Panc1 (cell line): Measurements from ENCODE around the gene RNF20. TPM values are rescaled to one million over a fixed set of nuclear protein-coding genes. Genes with fewer than 3 reads are reported as not detected.
A peak's percentile ranks its signal among the peaks of the same experiment; 100 is the strongest.
"Not testable (repeated sequence)": the region's sequence is repeated elsewhere in the genome, so short reads cannot be mapped to it uniquely, and the experiment has no call there.

ENCODE experiments used
- ATAC-seq: fragments of 200-7000 bp; cut with Tn5 transposase; 2 replicates; pipeline ENCODE4 v1.9.1; 2020; ENCODE audit warnings: mild to moderate bottlenecking, moderate library complexity
- BruUV-seq: library from RNA; stranded (reverse); fragments of 400-500 nt; replicated peaks from 2 replicates; lab custom pipeline; 2021; lab: Mats Ljungman, UMichigan
- CTCF ChIA-PET: fragments of 300-600 bp; sonication (Branson Sonifier 250); formaldehyde crosslinking; loops from one replicate; lab custom pipeline; 2022; ENCODE audit warnings: antibody characterized with exemption; lab: Charles Lee
- POLR2A ChIA-PET: fragments of 300-600 bp; sonication (Branson Sonifier 250); formaldehyde crosslinking; loops from one replicate; lab custom pipeline; 2022; ENCODE audit warnings: antibody characterized with exemption; lab: Charles Lee
- DNase-seq: peaks from one replicate; pipeline ENCODE4 v3.0.0-alpha.2; 2010; ENCODE audit warnings: low read depth, low spot score
- H3K27ac ChIP-seq: 2 replicates; pipeline ENCODE4 v1.5.1; 2011; ENCODE audit warnings: mild to moderate bottlenecking, low read length, inconsistent platforms
- H3K27me3 ChIP-seq: fragments of 200-500 bp; sonication (Bioruptor generic); 2 replicates; pipeline ENCODE4 v1.6.0; 2014; ENCODE audit warnings: low read length, inconsistent platforms; ENCODE audit not compliant: control insufficient read depth, insufficient read depth
- H3K36me3 ChIP-seq: fragments of 200-500 bp; sonication (Bioruptor generic); 2 replicates; pipeline ENCODE4 v1.5.1; 2014; ENCODE audit warnings: inconsistent platforms, mild to moderate bottlenecking, low read length, moderate library complexity; ENCODE audit not compliant: control insufficient read depth, insufficient read depth
- H3K4me1 ChIP-seq: 2 replicates; pipeline ENCODE4 v1.5.1; 2011; ENCODE audit warnings: inconsistent platforms, mild to moderate bottlenecking, low read length, moderate library complexity; ENCODE audit not compliant: control insufficient read depth, insufficient read depth
- H3K4me3 ChIP-seq, 2 experiments: 2 replicates each; pipeline ENCODE4 v1.5.1; 2011 to 2012; ENCODE audit warnings: low read depth in 2 of 2, low read length in 2 of 2, mild to moderate bottlenecking in 2 of 2, inconsistent platforms in 1 of 2, moderate library complexity in 1 of 2
- H3K9me3 ChIP-seq: fragments of 200-500 bp; sonication (Bioruptor generic); 2 replicates; pipeline ENCODE4 v1.5.1; 2014; ENCODE audit warnings: low read depth, mild to moderate bottlenecking, inconsistent platforms, low read length, moderate library complexity; ENCODE audit not compliant: control insufficient read depth, insufficient read depth
- CTCF ChIP-seq: fragments of 450-650 bp; IDR thresholded peaks from 2 replicates; pipeline ENCODE4 v1.5.1; 2017; ENCODE audit warnings: mild to moderate bottlenecking
- POLR2AphosphoS5 ChIP-seq: IDR thresholded peaks from 2 replicates; pipeline ENCODE4 v1.6.1; 2012; ENCODE audit warnings: mild to moderate bottlenecking, low read depth, low read length, moderate library complexity
- REST ChIP-seq, 2 experiments: IDR thresholded peaks; 2 replicates each; pipeline ENCODE4 v1.6.1; 2011 to 2012; ENCODE audit warnings: low read depth in 2 of 2, control low read depth in 1 of 2, low read length in 1 of 2, mild to moderate bottlenecking in 1 of 2, moderate library complexity in 1 of 2; ENCODE audit not compliant: insufficient read depth in 1 of 2
- SIN3A ChIP-seq: IDR thresholded peaks from 2 replicates; pipeline ENCODE4 v1.6.1; 2012; ENCODE audit warnings: low read depth, mild to moderate bottlenecking, low read length, moderate library complexity, borderline replicate concordance; ENCODE audit not compliant: insufficient read depth
- TCF7L2 ChIP-seq: IDR thresholded peaks from 2 replicates; pipeline ENCODE4 v1.6.1; 2011; ENCODE audit warnings: mild to moderate bottlenecking, low read depth, low read length, inconsistent platforms
- in situ Hi-C: cut with HindIII; loops from 2 replicates; pipeline ENCODE4 v1.10.0; 2016; ENCODE audit warnings: low sequenced_read_pairs, low pct_unique_long_range_greater_than_20kb
- intact Hi-C: fragments of 100-400 bp; cut with micrococcal nuclease; formaldehyde crosslinking; loops from one replicate; pipeline ENCODE4 v1.10.0; 2022; ENCODE audit not compliant: unreplicated experiment
- total RNA-seq: library from RNA; stranded (reverse); gene quantifications from one replicate; pipeline ENCODE4 v1.2.1, GENCODE V29; 2021; ENCODE audit not compliant: unreplicated experiment

The RNF20 gene
- total RNA-seq, 1 experiment from 2014 or later, result 37.5 TPM

GRCh38 chr9:101549472-101550098 is 15.9 kb downstream of the RNF20 start:
- CTCF ChIA-PET, in situ Hi-C loops, ATAC-seq, POLR2A ChIA-PET, H3K4me1 ChIP-seq, BruUV-seq, H3K27ac ChIP-seq, H3K4me3 ChIP-seq, H3K9me3 ChIP-seq, DNase-seq, intact Hi-C loops, H3K27me3 ChIP-seq: not testable (repeated sequence)
- H3K36me3 ChIP-seq, result peaks cover 21% of the 10 kb centered on the region
- peak; percentile 63 for TF ChIP-seq CTCF

GRCh38 chr9:101561740-101562139 is 28.1 kb downstream of the RNF20 start:
- no peak overlapping the region for H3K27ac ChIP-seq
- DNase-seq (no peak), ATAC-seq (no peak)
- ChIA-PET CTCF (no interaction called here), POLR2A (no interaction called here)
- H3K9me3 ChIP-seq, result no peaks in the 10 kb centered on the region
- no peak overlapping the region for H3K4me3 ChIP-seq
- intact Hi-C loops (no loop called here), in situ Hi-C loops (no loop called here)
- no TSS peak for BruUV-seq
- H3K27me3 ChIP-seq, result no peaks in the 10 kb centered on the region
- H3K4me1 ChIP-seq, result no peaks in the 10 kb centered on the region
- TF ChIP-seq POLR2AphosphoS5 (no peak), SIN3A (no peak), CTCF (no peak)
- H3K36me3 ChIP-seq, result peaks cover 21% of the 10 kb centered on the region

- Histone ChIP-seq H3K4me3 (no peak overlapping the region), H3K4me1 (no peaks in the 10 kb centered on the region), H3K27me3 (no peaks in the 10 kb centered on the region), H3K27ac (no peak overlapping the region), H3K36me3 (peaks cover 17% of the 10 kb centered on the region; the same call in 1 of the 2 replicates), H3K9me3 (no peaks in the 10 kb centered on the region)
- ChIA-PET POLR2A (no interaction called here), CTCF (no interaction called here)
- BruUV-seq, result no TSS peak
- TF ChIP-seq TCF7L2 (no peak), REST (IDR thresholded peaks at IDR 0.05; ENCODE audit: insufficient read depth in 1 of 2, low read depth in 2 of 2, low read length in 1 of 2) (no peak), SIN3A (no peak), CTCF (no peak), POLR2AphosphoS5 (no peak)
- intact Hi-C loops (no loop called here), in situ Hi-C loops (no loop called here)
- no peak for ATAC-seq
- no peak for DNase-seq
Observed at GRCh38 chr9:101562966-101563365, 29.3 kb downstream of the RNF20 start.
